Spinal cord (tissue), 10 donors: Measurements from ENCODE around the gene ASIP. TPM values are rescaled to one million over a fixed set of nuclear protein-coding genes. Genes with fewer than 3 reads are reported as not detected.
"Not testable (repeated sequence)": the region's sequence is repeated elsewhere in the genome, so short reads cannot be mapped to it uniquely, and the experiment has no call there.

ENCODE experiments used
- DNase-seq, 6 donors: peaks; one replicate each; pipeline versions ENCODE4 v3.0.0 to v3.0.0-alpha.2; 2013 to 2015; ENCODE audit warnings: low spot score in 6 of 6, low read depth in 4 of 6
- H3K27ac ChIP-seq: one replicate; pipeline ENCODE4 v1.5.1; 2013; ENCODE audit warnings: low read depth, low read length, control low read depth
- H3K27me3 ChIP-seq: one replicate; pipeline ENCODE4 v1.6.1; 2013; ENCODE audit warnings: low read length; ENCODE audit not compliant: control insufficient read depth, insufficient read depth
- H3K36me3 ChIP-seq: one replicate; pipeline ENCODE4 v1.6.1; 2013; ENCODE audit warnings: low read length; ENCODE audit not compliant: control insufficient read depth, insufficient read depth
- H3K4me1 ChIP-seq: one replicate; pipeline ENCODE4 v1.6.1; 2013; ENCODE audit warnings: low read length; ENCODE audit not compliant: control insufficient read depth, insufficient read depth
- H3K4me3 ChIP-seq: one replicate; pipeline ENCODE4 v1.5.1; 2013; ENCODE audit warnings: low read depth, low read length, control low read depth
- H3K9me3 ChIP-seq: one replicate; pipeline ENCODE4 v1.6.1; 2013; ENCODE audit warnings: low read length; ENCODE audit not compliant: control insufficient read depth, insufficient read depth
- WGBS: methylation state at CpG from one replicate; pipeline ENCODE4 v1.1.5; 2013; ENCODE audit warnings: missing lambda C conversion rate; ENCODE audit not compliant: insufficient coverage; 5-methylcytosine and 5-hydroxymethylcytosine counted together
- polyA plus RNA-seq, 2 donors: library from polyadenylated mRNA; unstranded; fragments of 120-200 nt; gene quantifications; one replicate each; pipeline ENCODE4 v1.2.1, GENCODE V29; 2013; ENCODE audit not compliant: insufficient read length in 2 of 2
- total RNA-seq, 2 donors: library from RNA; depleted of rRNA in 1 of 2; stranded (reverse); fragments of 120-200 nt in 1 of 2; fragments of >200 nt in 1 of 2; gene quantifications; one replicate each; pipeline versions ENCODE4 v1.2.3 to v1.2.4, GENCODE V29; 2013 to 2014
- donor health status: healthy.

Gene ASIP
- total and polyA plus RNA-seq, 4 donors = 0.99 to 3.5 (median 1.6) TPM; not detected in 1

- no CpG with 5 or more reads among the region's 2 CpGs for WGBS
- H3K4me3 ChIP-seq = no peak overlapping the region
- H3K4me1 ChIP-seq = no peaks in the 10 kb centered on the region
- H3K27me3 ChIP-seq = no peaks in the 10 kb centered on the region
- DNase-seq = no peak
- no peaks in the 10 kb centered on the region for H3K9me3 ChIP-seq
- no peaks in the 10 kb centered on the region for H3K36me3 ChIP-seq
- H3K27ac ChIP-seq = no peak overlapping the region
Measured at GRCh38 chr20:34237942-34238341, 3.3 kb upstream of the ASIP start.

- WGBS = no CpG with 5 or more reads among the region's 1 CpG
- no peak for DNase-seq
Measured at GRCh38 chr20:34240121-34240520, 1.1 kb upstream of the ASIP start.

DNA sequence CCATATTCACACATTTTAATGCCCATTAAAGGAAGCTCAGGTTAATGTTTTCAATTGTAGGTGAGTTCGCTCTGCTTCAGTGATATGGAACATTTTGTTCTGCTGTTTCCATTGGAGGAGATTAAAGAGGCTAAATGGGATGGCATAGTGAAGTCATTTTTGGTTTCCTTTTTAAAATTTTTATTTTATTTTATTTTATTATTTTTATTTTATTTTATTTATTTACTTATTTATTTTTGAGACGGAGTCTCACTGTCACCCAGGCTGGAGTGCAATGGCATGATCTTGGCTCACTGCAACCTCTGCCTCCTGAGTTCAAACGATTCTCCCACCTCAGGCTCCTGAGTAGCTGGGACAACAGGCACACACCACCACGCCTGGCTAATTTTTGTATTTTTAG lies 792 bp downstream of the ASIP start:
- not testable (repeated sequence) for H3K9me3 ChIP-seq, H3K4me1 ChIP-seq, DNase-seq, H3K27ac ChIP-seq, H3K36me3 ChIP-seq, H3K4me3 ChIP-seq, H3K27me3 ChIP-seq
- no CpG with 5 or more reads among the region's 4 CpGs for WGBS

More at GRCh38 chr20:34240121-34240520, 1.1 kb upstream of the ASIP start:
- H3K27ac ChIP-seq = no peak overlapping the region
- H3K4me1 ChIP-seq = no peaks in the 10 kb centered on the region
- H3K27me3 ChIP-seq = no peaks in the 10 kb centered on the region
- H3K4me3 ChIP-seq = no peak overlapping the region
- H3K9me3 ChIP-seq = no peaks in the 10 kb centered on the region
- H3K36me3 ChIP-seq = no peaks in the 10 kb centered on the region

DNA sequence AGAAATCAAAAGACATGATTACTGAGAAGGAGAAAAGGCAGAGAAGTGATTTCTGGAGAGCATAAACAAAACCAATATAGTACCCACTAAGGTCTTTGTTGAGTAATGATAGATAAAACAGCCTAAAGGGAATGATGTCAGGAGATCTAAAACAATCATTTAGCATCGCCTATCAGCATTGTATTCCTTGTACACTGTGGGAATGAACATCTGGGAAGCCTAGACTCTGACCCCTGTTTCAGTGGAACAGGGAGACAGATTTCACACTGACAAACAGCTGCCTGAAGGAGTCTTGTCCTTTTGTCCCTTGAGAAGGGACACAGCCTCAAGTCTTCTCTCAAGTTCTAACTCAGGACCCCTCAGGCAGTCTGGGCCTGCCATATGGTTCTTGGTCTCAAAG lies 1.7 kb downstream of the ASIP start:
- Histone ChIP-seq H3K9me3 (no peaks in the 10 kb centered on the region), H3K36me3 (no peaks in the 10 kb centered on the region), H3K27ac (no peak overlapping the region), H3K4me3 (no peak overlapping the region), H3K27me3 (no peaks in the 10 kb centered on the region), H3K4me1 (no peaks in the 10 kb centered on the region)
- DNase-seq = no peak
- no CpG with 5 or more reads among the region's 1 CpG for WGBS

DNA sequence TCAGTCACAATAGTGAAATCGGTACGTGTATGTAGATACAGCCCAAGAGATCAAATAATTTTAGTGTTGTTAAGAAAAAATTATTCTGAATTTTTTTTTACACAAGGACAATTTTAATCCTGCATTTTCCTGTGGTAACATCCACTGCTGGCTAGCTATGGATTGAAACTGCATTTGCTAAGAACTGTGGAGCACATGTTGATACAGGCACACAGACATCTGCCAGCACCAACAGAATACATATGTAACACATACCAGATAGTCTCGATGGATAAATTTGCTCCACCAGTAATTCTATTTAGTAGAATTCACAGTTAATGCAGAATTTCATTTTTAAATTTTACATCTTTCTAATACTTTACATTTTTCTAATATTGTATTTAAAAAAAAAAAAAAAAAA lies 2.2 kb downstream of the ASIP start:
- Histone ChIP-seq H3K27me3 (no peaks in the 10 kb centered on the region), H3K4me3 (no peak overlapping the region), H3K4me1 (no peaks in the 10 kb centered on the region), H3K9me3 (no peaks in the 10 kb centered on the region), H3K27ac (no peak overlapping the region), H3K36me3 (no peaks in the 10 kb centered on the region)
- DNase-seq = peak in 1 of 6 donors; percentile 5
- WGBS = no CpG with 5 or more reads among the region's 3 CpGs

DNA sequence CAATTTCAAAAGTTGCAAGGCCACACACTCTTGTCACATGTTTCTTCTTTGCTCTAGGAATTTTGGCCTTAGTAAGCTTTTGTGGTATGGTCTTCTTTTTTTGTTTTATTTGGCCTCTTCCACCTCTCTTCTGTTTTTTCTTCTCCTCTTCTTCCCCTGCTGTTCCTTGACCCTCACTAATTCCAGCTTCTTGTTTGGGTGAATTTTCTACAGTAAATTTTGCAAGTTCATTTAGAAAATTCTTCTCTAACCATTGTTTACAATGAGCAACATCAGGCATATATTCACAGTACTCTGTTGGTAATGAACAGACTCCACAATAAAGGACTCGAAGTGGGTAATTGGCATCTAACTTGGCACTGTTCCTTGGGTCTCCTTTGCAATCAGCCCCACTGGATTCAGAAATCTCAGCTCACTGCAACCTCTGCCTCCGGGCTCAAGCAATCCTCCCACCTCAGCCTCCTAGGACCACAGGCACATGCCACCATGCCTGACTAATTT lies 5.0 kb downstream of the ASIP start:
- DNase-seq = no peak

GRCh38 chr20:34249291-34249690 lies 8.1 kb downstream of the ASIP start:
- WGBS = 87% methylated on average over 3 of the region's 6 CpGs
- DNase-seq = no peak
- Histone ChIP-seq H3K4me1 (no peaks in the 10 kb centered on the region), H3K36me3 (no peaks in the 10 kb centered on the region), H3K9me3 (no peaks in the 10 kb centered on the region), H3K27me3 (no peaks in the 10 kb centered on the region), H3K27ac (no peak overlapping the region), H3K4me3 (no peak overlapping the region)

More for the DNA sequence above, 5.0 kb downstream of the ASIP start:
- no peaks in the 10 kb centered on the region for H3K27me3 ChIP-seq
- H3K9me3 ChIP-seq = no peaks in the 10 kb centered on the region
- H3K4me1 ChIP-seq = no peaks in the 10 kb centered on the region
- no peak overlapping the region for H3K27ac ChIP-seq
- H3K4me3 ChIP-seq = no peak overlapping the region
- 29% methylated on average over 1 of the region's 2 CpGs for WGBS
- H3K36me3 ChIP-seq = no peaks in the 10 kb centered on the region

DNA sequence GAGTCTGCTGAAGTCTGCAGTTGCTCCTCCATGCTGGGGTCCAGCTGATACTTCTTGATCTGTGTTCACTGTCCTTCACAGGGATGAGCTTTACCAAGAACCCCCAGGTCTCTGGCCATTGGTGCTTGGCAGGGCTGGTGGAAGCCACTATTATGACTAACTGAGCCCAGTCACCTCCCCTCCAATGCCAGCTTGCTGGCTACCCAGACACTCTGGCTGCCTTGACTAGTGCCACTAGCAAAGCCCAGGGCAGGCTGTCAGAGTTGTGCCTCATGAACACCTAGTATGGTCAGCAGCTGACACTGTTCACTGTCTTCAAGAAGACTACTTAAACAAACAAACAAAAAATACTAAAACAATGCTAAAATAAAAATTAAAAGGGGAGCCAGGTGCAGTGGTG lies 8.8 kb downstream of the ASIP start:
- DNase-seq = no peak
- Histone ChIP-seq H3K4me1 (no peaks in the 10 kb centered on the region), H3K27me3 (no peaks in the 10 kb centered on the region)

GRCh38 chr20:34251619-34252018 lies 10.4 kb downstream of the ASIP start:
- no peaks in the 10 kb centered on the region for H3K36me3 ChIP-seq
- H3K4me3 ChIP-seq = no peak overlapping the region
- DNase-seq = no peak
- no peak overlapping the region for H3K27ac ChIP-seq
- no CpG with 5 or more reads among the region's 2 CpGs for WGBS
- no peaks in the 10 kb centered on the region for H3K4me1 ChIP-seq
- no peaks in the 10 kb centered on the region for H3K9me3 ChIP-seq
- no peaks in the 10 kb centered on the region for H3K27me3 ChIP-seq

More for the DNA sequence above, 8.8 kb downstream of the ASIP start:
- H3K9me3 ChIP-seq = no peaks in the 10 kb centered on the region
- no peaks in the 10 kb centered on the region for H3K36me3 ChIP-seq
- no peak overlapping the region for H3K4me3 ChIP-seq
- no peak overlapping the region for H3K27ac ChIP-seq

DNA sequence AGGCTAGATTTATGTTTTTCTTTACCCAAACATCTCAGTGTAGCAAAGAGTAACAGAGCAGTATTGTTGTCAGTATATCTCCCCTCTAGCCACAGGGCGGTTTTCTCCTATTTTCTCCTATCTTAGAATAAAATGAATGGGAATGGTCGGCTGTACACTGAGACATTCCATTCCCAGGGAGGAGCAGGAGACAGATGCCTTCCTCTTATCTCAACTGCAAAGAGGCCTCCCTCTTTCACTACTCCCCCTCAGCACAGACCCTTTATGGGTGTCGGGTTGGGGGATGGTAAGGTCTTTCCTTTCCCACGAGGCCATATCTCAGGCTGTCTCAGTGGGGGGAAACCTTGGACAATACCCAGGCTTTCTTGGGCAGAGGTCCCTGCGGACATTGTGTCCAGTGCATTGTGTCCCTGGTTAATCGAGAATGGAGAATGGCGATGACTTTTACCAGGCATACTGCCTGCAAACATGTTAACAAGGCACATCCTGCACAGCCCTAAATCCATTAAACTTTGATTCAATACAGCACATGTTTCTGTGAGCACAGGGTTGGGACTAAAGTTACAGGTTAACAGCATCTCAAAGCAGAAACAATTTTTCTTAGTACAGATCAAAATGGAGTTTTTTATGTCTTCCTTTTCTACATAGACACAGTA lies 11.3 kb downstream of the ASIP start:
- 17% methylated on average over 1 of the region's 7 CpGs for WGBS
- H3K4me3 ChIP-seq, H3K36me3 ChIP-seq, H3K9me3 ChIP-seq, H3K4me1 ChIP-seq, H3K27ac ChIP-seq, H3K27me3 ChIP-seq: not testable (repeated sequence)
- peak in 1 of 6 donors; percentile 1 for DNase-seq
